A549 (cell line): Measurements from ENCODE around the gene POLR1C.

Experiments
- JUNB ChIP-seq: fragments of >200 bp; sonication (Bioruptor Twin); formaldehyde crosslinking; IDR thresholded peaks from 2 replicates; pipeline ENCODE4 v1.6.1; 2016
- POLR2A ChIP-seq: IDR thresholded peaks from 2 replicates; pipeline ENCODE4 v1.6.1; 2012; ENCODE audit warnings: mild to moderate bottlenecking, low read length
- TF ChIP-seq, protein P1 (sequence below): fragments of 450-650 bp; IDR thresholded peaks from 2 replicates; pipeline ENCODE4 v1.6.1; 2014; ENCODE audit warnings: antibody characterized with exemption
- TF ChIP-seq, protein P2 (sequence below): fragments of >200 bp; sonication (Bioruptor Twin); formaldehyde crosslinking; IDR thresholded peaks from 3 replicates; pipeline ENCODE4 v1.5.1; 2016

DNA sequence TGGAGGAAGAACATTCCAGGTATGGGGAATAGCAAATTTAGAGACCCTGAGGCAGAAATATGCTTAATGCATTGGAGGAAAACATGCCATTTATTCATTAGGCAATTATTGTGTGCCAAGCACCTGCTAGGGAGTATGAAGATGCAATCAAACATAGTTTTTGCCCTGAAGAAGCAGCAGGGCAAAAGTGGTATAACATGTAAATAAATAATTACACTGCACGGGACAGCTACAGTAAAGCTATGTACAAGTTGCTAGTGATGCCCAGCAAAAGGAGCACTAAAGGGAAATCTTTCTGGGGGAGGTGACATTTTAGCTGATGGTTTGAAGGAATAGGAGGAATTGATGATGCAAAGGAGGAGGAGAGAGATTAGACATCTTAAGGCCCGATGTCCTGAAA lies 40.1 kb upstream of the POLR1C start:
- no peak for TF ChIP-seq POLR2A
- TF ChIP-seq, protein P1, sequence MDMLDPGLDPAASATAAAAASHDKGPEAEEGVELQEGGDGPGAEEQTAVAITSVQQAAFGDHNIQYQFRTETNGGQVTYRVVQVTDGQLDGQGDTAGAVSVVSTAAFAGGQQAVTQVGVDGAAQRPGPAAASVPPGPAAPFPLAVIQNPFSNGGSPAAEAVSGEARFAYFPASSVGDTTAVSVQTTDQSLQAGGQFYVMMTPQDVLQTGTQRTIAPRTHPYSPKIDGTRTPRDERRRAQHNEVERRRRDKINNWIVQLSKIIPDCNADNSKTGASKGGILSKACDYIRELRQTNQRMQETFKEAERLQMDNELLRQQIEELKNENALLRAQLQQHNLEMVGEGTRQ, result no peak
- TF ChIP-seq, protein P2, sequence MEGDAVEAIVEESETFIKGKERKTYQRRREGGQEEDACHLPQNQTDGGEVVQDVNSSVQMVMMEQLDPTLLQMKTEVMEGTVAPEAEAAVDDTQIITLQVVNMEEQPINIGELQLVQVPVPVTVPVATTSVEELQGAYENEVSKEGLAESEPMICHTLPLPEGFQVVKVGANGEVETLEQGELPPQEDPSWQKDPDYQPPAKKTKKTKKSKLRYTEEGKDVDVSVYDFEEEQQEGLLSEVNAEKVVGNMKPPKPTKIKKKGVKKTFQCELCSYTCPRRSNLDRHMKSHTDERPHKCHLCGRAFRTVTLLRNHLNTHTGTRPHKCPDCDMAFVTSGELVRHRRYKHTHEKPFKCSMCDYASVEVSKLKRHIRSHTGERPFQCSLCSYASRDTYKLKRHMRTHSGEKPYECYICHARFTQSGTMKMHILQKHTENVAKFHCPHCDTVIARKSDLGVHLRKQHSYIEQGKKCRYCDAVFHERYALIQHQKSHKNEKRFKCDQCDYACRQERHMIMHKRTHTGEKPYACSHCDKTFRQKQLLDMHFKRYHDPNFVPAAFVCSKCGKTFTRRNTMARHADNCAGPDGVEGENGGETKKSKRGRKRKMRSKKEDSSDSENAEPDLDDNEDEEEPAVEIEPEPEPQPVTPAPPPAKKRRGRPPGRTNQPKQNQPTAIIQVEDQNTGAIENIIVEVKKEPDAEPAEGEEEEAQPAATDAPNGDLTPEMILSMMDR, result no peak
- no peak for TF ChIP-seq JUNB
